DLD1 (cell line): ENCODE measurements around the gene APOBEC4.

ENCODE experiments used
- in situ Hi-C: cut with HindIII; loops from 2 replicates; pipeline ENCODE4 v1.10.0; 2017; ENCODE audit warnings: low sequenced_read_pairs

APOBEC4 gene

GRCh38 chr1:183675883-183676585, 22.9 kb upstream of the APOBEC4 start:
- in situ Hi-C loops: loop anchor here (25.0 kb wide), 1 partner anchor 236 kb away; no protein-coding TSS in a partner anchor

DNA sequence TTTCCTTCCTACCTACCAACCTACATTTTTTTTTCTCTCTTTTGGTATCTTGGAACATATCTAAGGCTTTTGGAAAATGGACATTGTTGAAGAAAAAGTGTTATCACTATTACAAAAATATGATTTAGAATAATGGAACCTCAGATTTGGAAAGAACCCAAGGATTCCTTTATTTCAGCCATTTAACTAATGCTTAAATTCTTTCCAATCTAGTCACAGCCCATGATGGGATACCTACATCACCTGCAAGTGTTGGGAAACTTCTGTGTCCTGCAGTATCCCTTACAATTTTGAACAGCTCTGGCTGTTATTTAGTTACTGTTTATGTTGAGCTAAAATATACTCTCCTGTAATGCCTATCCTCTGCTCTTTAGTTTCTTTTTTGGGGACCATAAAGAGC, 22.3 kb upstream of the APOBEC4 start:
- in situ Hi-C loops: loop anchor here (25.0 kb wide), 1 partner anchor 237 kb away; no protein-coding TSS in a partner anchor

- in situ Hi-C loops: loop anchor here (25.0 kb wide), 1 partner anchor 237 kb away; no protein-coding TSS in a partner anchor
Measured at GRCh38 chr1:183674886-183675285, 21.8 kb upstream of the APOBEC4 start.

- in situ Hi-C loops: no loop called here
Measured at GRCh38 chr1:183674339-183674738, 21.2 kb upstream of the APOBEC4 start.

- in situ Hi-C loops: no loop called here
Measured at GRCh38 chr1:183673605-183674323, 20.6 kb upstream of the APOBEC4 start.

DNA sequence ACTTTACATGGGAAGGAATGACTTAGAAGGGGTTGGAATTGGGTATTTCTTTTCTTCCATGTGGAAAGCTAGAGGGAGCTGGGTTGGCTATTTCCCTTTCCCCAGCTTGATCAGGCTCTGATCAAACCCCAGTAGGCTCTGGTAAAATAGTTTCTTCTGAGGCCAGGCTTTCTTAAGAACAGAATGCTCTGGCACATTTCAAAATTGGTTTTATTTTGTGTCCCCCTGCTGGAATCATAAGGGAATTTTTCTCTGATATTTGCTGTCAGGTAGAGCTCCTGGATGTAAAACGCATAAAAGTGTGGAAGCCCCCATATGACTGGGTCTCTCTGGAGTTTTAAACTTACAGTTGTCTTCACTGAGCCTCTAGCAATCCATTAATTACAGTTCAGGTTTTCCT, 17.1 kb upstream of the APOBEC4 start:
- in situ Hi-C loops: no loop called here

- in situ Hi-C loops: no loop called here
Measured at GRCh38 chr1:183656355-183656754, 3.2 kb upstream of the APOBEC4 start.

DNA sequence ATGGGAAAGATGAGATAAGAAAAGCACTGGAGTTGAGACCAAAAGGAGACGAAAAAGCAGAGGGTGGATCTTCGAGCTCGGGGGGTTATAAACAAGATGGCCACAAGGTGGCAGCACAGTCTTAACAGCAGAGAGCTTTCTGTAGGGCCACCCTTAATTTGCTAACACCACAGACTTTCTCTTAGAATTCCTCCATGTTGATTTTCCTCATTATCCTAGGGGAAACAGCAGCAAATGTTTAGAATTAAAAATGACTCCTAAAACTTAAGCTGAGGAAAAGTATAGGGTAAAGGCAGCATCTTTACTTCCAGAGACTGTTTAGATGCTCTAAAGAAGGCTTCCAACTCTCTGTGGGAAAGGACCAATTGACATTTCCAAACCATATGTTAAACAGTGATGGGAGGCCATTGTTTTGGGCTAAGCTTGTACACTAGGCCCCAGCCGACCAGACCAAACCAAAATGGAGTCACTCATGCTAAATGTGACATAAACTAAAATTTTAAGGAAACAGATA, 2.5 kb upstream of the APOBEC4 start:
- in situ Hi-C loops: no loop called here

GRCh38 chr1:183654706-183655105, 1.6 kb upstream of the APOBEC4 start:
- in situ Hi-C loops: no loop called here

GRCh38 chr1:183653876-183654451, 848 bp upstream of the APOBEC4 start:
- in situ Hi-C loops: no loop called here

- in situ Hi-C loops: no loop called here
Measured at GRCh38 chr1:183653462-183653794, 312 bp upstream of the APOBEC4 start.

- in situ Hi-C loops: no loop called here
Measured at GRCh38 chr1:183652107-183652506, 1.0 kb downstream of the APOBEC4 start.

- in situ Hi-C loops: no loop called here
Measured at GRCh38 chr1:183651612-183652011, 1.5 kb downstream of the APOBEC4 start.

DNA sequence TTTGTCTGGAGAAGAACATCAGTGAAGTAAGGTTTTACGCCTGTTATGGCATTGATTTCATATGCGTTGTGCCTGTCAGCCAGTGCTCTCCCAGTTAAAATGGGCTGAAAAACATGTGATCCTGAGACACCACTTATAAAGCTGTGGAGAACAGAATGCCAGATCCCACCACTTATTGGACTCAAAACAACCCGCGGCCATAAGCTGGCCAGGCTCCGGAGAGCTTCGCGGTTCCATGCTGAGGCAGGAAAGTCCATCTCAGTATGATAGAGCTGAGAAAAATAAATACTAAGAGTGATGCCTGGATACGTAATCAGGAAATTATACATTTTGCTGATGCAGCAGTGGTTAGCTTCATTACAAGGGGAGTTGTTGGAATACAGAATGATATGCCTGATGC, 5.1 kb downstream of the APOBEC4 start:
- in situ Hi-C loops: no loop called here

GRCh38 chr1:183646776-183647175, 6.3 kb downstream of the APOBEC4 start:
- in situ Hi-C loops: no loop called here

- in situ Hi-C loops: no loop called here
Measured at GRCh38 chr1:183645531-183645930, 7.6 kb downstream of the APOBEC4 start.

- in situ Hi-C loops: no loop called here
Measured at GRCh38 chr1:183642166-183642565, 10.9 kb downstream of the APOBEC4 start.

- in situ Hi-C loops: no loop called here
Measured at GRCh38 chr1:183640193-183640592, 12.9 kb downstream of the APOBEC4 start.

DNA sequence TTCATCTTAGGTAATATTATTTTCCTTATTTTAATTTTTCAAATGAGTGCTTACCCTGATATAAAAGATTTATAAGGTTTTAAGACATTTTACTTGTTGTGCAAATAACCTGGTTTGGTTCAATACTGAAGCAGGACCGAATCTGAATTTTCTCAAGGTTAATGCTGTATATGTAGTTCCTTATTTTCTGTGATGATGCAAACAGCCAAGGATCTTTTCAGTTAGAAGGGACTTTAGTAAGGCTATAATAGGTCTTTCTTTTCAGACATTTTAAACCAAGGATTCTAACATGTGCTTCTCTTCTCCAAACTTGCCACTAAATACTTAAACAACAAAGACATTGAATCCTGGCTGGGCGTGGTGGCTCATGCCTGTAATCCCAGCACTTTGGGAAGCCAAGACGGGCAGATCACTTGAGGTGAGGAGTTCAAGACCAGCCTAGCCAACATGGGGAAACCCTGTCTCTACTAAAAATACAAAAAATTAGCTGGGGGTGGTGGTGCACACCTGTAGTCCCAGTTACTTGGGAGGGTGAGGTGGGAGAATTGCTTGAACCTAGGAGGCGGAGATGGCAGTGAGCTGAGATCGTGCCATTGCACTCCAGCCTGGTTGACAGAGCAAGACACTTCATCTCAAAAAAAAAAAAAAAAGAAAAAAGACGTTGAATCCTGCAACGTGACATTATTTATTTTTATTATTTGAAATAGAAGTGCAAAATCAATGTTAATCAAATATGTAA, 14.3 kb downstream of the APOBEC4 start:
- in situ Hi-C loops: no loop called here

DNA sequence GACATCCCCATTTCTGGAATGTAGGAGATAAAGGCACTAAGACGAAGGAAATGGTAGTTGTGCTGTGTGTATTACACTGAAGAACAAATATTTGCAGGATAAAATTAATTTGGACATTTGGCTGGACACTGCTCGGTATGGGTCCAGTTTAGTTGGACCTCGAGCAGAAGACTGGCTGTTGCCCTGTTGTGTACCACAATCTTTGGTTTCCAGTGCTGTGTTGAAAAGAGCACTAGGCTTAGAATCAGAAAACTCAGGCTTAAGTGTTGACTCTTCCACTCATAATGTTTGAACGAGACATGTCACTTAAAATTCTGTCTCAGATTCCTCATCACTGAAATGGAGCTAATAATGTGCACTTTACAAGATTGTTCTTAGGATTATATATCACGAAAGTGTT, 16.3 kb downstream of the APOBEC4 start:
- in situ Hi-C loops: no loop called here

- in situ Hi-C loops: no loop called here
Measured at GRCh38 chr1:183636334-183636682, 16.8 kb downstream of the APOBEC4 start.
